Stimulated activated CD4-positive, alpha-beta T cell treated with anti-CD3 and anti-CD28 coated beads, Interleukin-1b, Interleukin-23, amount 100 ng/mL, for 4 hours (primary cell): ENCODE data around the gene FCHO2.

Source experiments
- DNase-seq, 2 donors: peaks; one replicate each; pipeline ENCODE4 v3.0.0-alpha.2; 2020; ENCODE audit warnings: low read depth in 2 of 2

Gene FCHO2

DNA sequence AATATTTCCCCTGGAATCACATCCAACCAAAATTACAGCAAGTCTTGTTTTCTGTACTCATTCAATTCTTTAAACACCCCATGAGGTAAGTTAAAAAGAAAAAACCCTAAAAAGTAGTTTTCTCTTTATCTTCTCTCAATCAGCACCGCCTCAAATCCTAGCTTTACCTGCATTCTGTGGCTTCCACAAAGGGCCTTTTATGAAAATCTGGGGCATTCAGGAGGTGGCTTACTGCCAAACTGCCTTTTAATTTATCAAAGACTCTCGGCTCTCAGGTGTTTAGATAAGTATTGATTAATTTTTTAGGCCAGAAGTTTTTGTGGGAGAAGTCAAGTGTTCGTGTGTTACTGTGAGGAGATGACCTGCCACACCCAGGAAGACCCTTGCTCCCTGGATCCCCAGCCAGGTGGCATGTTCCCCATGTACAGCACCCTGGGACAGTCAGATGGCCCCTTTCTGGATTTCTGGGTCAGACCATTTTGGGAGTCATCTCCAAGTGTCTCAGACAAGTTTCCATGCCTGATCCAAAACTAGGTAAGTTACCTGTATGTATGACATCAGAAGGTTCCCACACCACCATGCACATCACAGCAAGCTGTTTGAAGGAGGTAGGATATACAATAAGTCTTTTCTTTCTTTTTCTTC lies 158.3 kb downstream of the FCHO2 start:
- no peak for DNase-seq

DNA sequence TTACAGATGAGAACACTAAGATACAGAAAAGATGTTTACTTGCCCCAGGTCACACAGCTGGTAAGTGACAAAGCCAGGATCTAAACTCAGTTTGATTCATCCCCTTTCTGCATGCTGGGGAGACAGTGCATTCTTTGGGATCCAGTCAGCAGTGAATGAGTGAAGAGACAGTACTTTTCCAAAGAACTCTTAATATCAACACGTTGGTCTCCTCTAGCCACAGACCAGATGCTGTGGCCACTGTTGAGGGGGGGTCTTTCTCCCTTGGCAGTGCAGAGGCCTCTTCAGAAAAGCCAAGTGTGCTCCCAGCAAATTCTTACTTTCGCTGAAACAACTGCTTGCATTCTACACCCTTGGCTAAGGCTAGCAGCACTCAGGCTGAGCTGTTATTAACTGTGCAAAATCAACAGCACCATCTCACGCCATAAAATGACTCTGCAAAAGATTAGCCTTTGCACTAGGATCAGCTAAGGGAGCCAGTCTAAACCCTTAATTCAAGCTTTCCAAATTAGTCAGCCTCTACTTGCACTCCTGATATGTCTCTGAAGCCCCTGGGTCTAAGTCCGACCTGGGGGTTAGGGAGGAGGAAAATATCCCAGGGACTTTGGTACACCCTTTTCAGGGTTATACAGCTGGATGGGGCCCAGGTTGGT lies 159.7 kb downstream of the FCHO2 start:
- no peak for DNase-seq

- DNase-seq, result no peak
Observed at GRCh38 chr5:73116506-73116905, 160.7 kb downstream of the FCHO2 start.

DNA sequence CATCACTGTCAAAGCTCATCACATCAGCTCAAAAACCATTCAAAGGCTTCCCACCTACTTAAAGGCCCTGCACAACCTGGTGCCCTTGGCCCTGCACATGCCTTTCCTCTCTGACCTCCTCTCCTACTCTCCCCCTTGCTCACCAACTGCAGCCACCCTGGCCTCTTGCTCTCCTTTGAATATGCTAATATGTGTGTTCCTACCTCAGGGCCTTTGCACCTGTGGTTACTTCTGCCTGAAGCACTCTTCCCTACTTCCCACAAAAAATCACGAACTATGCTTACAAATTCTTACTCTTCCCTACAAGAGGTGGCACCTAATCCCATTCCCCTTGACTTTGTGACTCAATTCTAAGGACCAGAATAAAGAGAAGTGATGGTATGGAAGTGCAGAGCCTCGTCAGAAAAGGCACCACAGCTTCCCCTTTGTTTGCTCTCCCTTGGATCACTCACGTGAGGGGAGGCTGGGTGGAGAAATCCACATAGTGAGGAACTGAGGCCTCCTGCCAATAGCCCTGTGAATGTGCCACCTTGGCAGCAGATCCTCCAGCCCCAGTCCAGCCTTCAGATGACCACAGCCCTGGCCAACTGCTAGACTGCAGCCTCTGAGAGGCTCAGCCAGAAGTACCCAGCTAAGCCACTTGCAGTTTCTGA lies 161.4 kb downstream of the FCHO2 start:
- DNase-seq, result no peak

DNA sequence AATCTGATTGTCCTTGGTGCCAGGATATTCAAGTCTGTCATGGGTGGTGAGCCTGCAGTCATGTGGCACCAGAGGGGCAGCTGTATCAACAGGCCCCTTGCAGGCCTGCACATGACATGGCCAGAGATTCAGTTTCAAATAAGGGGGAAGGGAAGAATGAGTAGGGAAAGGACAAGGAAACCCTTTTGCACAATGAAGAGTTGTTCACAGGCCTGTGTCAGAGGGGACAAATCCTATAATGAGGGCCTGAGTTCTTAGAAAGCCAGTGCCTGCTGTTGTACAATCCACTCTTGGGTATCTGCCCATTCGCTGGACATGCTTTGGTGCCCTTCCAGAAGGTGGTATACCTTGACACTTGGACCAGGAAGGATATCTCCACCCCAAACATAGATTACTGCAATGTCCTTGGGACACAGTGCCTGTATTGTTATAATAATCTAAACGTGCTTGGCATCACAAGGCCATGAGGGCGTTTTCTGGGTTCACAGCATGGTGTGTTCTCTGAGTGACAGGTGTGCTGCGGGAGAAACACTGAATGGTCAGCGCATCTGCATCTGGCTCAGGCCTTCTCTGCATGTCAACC lies 162.6 kb downstream of the FCHO2 start:
- no peak for DNase-seq

DNA sequence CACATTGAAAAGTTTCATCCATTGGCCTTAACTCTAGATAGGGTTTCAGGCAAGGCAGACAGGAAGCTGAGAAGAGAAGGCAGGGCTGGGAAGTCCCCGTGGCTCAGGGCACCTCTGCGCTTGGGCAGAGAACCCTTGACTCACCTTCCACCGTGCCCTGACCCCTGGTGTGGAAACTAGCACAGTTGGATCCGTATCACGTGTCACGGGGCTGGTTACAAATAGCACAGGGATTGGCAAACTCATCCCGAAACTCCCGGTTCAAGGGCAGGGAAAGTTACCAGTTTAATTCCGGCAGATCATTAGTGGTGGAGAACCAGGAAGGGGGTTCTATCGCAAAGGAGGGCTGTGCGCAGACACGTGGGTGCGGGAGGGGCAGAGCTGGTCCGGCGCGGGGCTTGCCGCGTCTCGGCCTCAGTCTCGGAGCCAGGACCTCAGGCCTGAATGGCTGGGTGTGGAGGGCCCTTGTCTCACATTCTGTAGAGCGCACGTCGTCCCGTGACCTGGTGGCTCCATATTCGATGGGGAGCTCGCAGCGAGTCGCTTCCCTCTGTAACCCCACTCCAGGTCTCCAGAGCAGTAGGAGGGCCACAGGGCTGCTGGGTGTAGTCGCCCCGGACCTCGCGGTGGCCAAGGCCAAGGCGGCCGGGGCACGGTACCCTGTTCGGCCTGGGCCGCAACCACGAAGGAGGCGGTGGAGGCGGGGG lies 163.8 kb downstream of the FCHO2 start:
- DNase-seq, result no peak

DNA sequence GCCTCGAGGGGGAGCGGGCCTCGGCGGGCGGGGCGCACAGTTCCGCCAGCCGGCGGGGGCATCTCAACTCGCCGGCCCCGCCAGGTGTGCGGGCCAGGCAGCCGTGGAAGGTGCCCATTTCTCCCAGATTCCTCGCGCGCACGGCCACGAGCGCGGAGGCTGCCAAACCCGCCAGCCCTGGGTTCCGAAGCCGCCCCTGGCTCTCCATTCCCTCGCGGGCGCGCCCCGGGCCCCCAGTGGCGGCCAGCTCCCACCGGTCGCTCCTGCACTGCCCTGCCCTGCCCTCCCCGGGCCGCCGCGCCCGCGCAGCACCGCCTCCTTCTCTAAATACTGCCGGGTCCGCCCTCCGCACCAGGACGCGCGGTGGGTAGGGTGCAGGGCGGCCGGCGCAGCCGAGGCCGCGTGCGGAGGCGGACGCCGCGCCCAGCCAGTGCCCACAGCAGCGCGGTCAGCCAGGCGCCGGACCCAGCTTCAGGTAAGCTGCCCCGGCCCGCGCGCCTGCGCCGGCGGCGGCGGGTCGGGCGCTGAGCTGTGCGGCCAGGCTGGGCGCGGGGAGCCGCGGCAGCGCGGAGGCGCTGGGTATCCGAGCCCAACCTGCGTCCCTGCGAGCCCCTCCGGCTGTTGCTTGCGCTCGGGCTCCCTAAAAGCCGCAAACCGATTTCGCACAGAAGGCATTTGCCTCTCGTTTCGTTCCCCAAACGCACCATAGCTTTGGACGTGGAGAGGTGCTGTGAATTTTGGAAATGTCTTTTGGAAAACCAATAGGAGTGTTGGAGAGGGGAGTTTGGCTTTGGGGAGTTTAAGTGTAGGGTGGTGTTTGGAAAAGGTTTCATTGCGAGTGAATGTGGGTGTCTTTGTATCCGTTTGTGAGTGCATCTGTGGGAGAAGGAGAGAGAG lies 164.6 kb downstream of the FCHO2 start, which contains the start of gene TMEM171:
Gene TMEM171 (plus strand): TSS at position 354 of the 897 bp plus-strand sequence. CDS start 2,799 bp downstream, outside the sequence.
- no peak for DNase-seq

DNA sequence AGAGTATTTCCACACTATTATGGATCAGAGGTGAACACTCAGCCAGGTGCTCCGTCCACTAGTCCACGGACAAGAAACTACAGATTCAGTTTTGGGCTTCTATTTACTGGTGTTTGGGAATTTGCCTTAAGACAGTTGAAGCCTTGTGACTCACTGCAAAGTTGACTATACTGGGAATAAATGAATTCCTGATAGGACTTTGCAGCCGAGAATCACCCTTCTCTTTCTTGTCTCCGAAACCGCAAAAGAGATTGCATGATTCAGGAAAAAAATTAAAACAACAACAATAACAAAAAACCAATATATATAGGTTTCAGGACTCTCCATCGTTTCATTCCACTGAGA lies 165.2 kb downstream of the FCHO2 start:
- DNase-seq, result no peak

DNA sequence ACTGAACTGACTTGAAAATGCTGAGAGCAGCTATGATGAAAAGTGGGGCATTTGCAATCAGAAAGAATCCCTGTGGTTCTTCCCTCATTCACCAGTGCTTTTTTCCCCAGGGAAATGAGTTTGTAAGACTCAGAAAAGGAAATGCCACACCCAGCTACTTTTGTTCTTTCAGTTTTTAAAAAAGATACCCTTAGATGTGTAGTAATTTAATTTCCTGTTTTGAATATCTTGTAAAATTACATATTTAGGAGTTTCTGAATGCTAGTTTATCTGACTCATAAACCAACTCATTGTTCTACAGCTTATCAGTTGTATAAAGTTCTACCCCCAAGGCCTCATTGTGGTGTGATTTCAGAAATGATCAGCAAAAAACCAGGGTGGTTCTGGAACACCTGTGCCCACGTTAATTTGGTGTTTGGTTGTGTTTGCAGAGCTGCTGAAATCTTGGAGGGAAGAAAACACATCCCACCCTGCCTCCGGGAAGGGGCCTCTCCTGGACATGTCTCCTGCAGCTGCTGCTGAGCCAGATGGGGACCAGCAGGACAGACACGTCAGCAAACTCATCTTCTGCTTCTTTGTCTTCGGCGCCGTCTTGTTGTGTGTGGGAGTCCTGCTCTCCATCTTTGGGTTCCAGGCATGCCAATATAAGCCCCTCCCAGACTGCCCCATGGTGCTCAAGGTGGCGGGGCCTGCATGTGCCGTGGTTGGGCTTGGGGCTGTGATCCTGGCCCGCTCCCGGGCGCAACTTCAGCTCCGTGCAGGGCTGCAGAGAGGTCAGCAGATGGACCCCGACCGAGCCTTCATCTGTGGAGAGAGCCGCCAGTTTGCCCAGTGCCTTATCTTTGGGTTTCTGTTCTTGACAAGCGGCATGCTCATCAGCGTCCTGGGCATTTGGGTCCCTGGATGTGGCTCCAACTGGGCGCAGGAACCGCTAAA lies 167.3 kb downstream of the FCHO2 start:
- no peak for DNase-seq

DNA sequence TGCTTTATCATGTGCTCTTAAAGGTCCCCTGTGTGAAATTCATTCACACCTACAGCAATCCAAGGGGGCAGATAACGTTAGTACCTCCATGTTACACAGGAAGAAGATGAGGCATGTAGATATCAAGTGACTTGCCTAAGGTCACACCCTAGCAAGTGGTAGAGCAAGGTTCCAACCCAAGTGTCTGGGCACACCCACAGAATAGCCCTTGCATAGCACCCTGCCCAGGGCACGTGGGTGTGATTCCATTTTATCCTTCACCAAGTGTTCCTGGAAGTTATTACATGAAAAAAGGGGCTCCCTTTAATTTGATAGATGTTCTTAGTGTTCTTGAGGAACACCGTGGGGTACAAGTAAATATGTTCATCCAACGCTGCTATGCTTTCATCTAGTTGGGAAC lies 169.4 kb downstream of the FCHO2 start:
- no peak for DNase-seq

GRCh38 chr5:73126381-73126780 lies 170.5 kb downstream of the FCHO2 start:
- no peak for DNase-seq

GRCh38 chr5:73126957-73127356 lies 171.1 kb downstream of the FCHO2 start:
- DNase-seq, result no peak

- no peak for DNase-seq
Observed at GRCh38 chr5:73129143-73129542, 173.3 kb downstream of the FCHO2 start.

DNA sequence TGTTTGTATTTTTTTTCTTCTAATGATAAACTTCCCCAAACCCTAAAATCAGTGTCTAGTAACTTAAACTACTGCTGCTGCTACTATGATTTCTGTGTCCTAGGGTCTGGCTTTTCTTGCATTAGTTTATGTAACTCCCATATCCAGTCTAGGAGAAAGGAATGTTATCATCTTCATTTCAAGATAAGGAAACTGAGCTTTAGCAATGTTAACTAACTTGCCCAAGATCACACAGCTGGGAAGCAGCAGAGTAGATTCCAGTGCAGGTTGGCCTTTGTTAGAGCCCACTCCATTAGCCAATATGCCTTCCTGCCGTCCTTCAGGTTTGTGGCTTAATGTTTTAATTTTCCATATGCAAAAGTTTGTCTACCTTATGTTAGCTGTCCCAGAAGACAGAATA lies 175.0 kb downstream of the FCHO2 start:
- no peak for DNase-seq

DNA sequence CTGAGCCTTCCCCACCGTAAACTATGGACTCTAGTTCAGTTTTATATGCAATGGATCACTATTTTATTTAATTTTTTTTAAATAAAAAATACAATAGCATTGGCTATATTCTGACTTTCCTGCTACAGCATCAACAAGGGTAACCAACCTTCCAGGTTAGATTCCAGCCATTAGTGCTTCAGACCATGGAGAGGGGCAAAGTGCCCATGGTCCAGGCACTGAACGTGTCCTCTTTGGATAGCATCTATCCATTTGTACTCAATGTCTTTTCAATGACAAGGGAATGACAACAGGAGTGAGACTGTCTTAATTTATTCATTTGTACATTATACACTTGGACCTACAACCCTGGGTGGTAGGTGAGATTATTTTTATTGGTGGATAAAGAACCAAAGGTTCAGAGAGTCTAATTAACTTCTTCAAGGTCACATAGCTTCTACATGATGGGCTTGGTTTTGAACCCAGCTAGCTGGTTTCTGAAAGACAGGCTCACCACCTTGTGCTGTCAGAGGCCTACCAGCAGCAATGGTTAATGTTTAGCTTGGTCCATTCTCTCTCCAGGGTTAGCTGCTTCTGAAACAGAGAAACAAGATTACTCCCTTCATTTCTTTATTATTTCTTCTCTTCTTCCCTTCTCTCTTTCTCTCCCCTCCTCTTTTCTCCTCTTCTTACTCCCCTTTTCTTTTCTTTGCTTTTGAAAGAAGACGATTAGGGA lies 176.0 kb downstream of the FCHO2 start:
- DNase-seq, result no peak

DNA sequence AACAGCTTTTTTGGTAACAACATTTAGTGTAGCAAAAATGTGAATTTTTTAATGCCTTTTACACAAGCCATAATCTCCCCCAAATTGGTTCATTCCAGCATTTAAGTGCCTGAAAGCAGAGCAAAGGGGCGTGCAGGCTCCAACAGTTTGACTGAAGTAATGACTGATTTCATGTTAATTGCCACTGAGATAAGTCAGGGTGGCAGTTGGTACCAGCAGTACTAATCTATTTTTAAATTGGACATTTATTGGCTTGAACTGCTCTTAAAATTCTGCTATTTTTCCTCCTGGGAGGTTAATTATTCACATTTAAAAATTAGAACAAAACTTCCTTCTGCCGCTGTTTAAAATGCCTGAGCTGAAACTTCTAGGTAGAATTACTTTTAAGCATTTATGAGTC lies 176.9 kb downstream of the FCHO2 start:
- no peak for DNase-seq

- no peak for DNase-seq
Observed at GRCh38 chr5:73135021-73135420, 179.2 kb downstream of the FCHO2 start.

DNA sequence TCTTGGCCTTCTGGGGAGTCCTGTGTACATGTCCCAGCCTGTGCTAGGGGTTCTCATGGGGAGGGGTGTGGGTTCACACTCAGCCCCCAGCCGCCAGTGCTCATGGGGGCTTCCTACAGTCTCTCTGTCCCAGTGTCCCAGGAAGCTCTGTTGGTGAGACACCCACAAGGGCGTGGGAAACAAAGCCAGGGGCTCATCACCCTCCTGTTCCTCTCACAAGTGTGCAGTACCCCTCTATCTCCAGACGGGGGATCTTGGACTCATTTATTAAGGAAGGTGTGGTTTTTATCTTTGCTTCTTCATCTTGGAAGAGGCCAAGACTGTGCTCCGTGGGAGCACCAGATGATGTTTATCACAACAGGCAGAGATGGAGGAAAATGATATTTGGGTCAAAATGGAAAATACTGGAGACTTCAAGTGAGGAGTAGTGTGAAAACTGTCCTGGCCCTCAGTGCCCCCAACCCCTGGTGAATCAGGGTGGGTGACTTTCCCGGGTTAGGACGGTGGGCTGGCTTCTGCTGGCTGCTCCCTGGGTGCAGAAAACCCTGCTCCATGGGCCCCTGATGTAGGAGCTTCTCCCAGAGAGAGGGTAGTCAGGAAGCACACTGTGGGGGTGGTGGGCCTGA lies 179.7 kb downstream of the FCHO2 start:
- no peak for DNase-seq

- DNase-seq, result no peak
Observed at GRCh38 chr5:73136055-73136562, 180.3 kb downstream of the FCHO2 start.
